ENCODE results near the gene WNT9A.
"Not testable (repeated sequence)": the region's sequence is repeated elsewhere in the genome, so short reads cannot be mapped to it uniquely, and the experiment has no call there.

The WNT9A gene

DNA sequence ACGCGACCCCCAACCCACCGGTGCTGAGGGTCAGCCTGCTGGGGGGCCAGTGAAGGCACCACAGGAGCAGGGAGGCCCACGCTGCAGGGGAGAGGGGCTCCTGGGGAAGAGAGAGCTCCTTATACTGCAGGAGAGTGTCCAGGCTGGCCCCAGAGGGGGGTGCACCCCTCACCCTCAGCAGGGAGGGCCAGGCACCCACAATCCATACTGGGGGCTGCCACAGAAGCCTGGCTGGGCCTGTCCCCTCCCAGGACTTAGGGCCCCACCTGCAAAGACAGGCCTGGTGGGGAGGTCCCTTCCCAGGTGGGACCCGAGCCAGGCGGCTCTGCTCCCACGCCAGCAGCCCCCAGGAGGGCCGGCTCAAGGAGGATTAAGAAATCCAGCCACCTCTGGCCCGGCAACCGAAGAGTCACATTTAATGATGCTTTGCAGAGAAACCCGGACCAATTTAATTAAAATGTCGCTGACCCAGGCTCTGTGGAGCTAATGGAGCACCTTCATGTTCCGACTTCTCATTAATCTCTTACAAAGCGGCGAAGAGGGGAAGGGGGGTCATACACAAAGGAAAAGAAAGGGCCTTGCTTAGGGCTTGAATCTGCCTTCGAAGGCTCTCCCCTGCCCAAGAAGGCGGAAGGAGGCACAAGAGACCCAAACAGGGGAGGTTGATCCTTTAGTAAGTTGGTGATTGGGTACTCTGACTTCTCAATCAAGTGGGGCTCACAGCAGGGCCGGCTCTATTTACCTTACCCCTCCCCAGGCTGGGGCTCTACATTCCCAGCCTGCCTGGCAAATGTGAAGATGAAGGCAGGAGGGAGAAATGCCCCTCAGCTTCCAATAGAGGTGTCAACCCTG, 25.0 kb downstream of the WNT9A start:
- no peak for DNase-seq

DNA sequence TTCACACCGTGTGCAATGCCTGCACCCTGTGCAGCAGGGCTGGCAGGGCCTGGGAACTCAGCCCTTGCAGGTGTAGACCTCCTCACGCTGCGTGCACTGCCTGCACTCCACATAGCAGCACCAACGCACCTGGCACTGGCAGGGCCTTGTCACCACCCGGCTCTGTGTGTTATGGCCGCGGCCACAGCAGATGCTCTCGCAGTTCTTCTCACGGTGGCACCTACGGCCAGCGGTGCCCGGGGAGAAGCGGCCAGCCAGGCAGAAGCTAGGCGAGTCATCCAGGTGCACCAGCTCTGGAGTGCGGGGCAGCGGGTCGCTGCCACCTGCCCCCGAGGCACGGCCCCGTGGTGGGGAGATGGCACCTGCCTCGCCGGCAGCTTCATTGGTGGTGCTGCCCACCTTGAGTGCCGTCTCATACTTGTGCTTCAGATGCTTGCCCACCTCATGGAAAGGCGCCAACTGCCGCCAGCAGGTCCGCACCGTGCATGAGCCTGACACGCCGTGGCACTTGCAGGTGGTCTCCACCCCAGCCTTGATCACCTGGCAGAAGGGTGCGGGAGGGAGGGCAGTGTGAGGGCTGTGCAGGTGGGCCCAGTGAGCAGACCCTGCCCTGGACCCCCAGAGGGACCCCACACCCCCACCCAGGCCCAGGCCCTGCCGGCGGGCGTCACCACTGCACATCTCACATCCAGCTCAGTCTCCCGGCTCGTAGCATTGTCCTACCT, 26.1 kb downstream of the WNT9A start:
- no peak for DNase-seq

DNA sequence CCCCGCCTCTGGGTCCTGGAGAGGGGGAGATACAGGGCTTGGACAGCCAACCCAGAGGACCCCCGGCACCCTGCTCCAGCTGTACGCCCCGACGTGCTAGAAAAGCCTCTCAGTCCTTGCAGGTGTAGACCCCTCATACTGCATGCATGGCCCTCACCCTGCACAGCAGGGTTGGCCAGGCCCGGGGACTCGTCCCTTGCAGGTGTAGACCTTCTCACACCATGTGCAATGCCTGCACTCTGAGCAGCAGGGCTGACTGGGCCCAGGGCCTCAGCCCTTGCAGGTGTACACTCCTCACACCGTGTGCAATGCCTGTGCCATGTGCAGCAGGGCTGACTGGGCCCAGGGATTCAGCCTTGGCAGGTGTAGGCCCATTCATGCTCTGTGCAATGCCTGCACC, 26.8 kb downstream of the WNT9A start:
- no peak for DNase-seq

DNA sequence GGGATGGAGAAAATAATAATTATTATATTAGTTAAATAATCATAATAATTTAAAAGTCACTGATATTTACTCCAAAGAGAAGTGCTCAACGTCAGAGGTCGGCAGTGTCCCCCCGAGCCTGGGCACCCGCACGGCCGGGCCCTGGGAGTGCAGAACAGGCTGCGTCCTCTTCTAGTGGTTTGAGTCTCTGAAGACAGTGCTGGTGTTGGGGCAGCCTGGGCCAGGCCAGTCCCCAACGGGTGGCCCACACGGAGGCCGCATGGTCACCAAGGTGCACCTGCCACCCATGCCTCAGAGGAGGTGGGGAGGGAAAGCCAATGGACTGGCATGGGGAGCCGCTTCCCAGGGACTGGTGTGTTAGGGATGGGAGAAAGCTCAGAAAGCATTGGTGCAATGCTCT, 27.3 kb downstream of the WNT9A start:
- no peak for DNase-seq

DNA sequence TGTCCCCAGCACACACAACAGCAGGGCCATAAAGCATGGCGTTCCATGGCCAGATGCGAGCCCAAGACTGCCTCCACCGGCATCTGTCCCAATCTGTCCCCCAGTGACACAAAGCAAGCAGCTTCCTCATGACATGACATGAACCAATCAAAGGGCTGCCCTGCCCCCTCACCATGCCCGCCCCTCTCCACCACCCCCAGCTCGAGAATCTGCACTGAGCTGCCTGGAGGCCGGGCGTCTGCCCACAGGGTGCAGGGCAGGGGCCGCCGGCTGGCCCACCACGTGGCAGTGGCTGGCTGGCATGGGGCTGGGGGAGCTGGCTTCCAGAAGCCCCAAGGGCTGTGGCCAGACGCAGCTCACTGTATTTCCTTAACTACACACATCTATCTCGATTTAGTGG, 27.8 kb downstream of the WNT9A start:
- DNase-seq = no peak

DNA sequence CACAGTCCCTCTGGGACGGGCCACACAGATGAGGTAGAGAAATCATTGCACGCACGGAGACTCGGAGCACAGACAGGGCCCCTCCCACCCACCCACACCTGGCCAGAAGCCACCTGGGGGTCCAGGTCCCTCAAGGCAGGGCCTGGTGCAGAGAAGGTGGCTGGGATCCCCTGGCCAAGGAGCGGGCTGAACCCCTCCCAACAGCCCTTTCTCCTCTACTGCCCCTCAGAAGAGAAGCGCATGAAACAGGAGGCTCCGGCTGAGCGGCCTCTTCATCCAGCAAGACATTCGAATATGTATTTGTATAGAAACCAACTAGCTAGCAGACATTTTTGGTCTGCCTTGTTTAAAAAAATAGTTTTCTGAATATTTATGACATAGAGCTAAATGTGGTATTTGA, 29.0 kb downstream of the WNT9A start:
- no peak for DNase-seq

DNA sequence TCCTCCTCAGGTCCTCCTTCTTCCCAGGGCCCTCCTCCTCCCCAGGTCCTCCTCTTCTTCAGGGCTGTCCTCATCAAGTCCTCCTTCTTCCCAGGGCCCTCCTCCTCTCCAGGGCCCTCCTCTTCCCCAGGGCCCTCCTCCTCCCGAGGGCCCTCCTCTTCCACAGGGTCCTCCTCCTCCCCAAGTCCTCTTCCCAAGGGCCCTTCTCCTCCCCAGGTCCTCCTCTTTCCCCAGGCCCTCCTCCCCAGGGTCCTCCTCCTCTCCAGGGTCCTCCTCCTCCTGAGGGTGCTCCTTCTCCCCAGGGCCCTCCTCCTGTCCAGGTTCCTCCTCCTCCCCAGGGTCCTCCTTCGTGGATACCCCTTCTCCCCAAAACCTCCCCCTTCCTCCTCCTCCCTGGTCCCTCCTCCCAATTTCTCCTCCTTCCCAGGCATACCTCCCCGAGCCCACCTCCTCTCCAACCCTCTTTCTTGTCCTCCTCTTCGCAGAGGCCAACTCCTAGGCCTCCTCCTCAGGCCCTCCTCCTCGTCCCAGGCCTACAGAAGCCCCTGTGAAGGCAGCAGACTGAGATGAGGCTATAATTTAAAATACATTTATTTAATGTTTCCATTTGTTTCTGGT, 29.5 kb downstream of the WNT9A start:
- no peak for DNase-seq

DNA sequence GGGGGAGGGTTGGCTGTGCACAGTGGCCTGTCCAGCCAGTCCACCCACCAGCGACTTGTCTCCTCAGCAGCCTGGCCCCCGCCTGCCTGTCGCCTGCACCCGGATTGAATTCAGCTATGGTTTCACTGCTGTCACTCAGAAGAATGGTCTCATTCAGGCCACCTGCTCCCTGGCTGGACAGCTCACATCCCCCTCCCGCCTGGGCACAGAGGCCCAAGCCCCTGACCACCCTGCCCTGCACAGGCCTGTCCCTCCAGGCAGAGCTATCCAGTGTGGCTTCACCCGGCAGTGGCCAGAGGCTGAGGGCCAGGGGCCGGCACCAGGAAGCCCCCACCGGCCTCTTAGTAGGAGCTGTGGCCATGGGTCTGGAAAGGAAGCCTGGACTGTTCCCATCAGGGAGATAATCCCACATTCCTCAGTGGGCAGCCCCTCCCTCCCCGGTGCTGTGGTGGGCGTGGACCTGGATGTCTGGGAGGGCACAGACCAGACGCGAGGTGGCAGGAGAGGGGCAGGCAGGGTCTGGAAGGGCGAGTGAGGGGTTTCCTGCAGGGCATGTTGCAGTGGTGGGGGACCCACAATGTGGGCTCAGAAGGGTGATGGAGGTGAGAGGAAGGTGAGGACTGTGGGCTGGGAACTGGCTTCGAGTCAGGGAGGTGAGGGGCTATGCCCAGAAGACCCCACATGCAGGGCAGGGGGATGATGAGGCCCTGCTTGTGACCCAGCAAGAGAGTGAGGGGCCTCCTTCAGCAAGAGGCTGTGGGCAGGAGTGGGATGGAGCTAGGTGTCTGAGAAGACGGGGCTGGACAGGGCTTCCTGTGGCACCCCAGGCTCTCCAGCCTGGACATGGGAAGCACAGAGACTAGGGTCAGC, 30.4 kb downstream of the WNT9A start:
- DNase-seq = no peak

DNA sequence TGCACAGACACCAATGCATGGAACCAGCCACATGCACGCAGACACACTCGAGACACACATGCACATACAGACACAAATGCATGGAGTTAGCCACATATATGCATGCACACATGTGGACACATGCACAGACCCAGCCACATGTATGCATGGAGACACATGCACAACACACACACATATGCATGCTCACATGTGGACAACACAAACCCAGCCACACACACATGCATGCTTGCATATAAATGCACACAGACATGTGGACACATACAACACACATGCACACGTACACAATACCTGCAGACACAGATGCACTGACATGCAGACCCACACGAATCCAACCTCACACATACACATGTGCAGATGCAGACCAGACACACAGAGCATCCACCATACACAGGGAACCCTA, 31.1 kb downstream of the WNT9A start:
- no peak for DNase-seq

DNA sequence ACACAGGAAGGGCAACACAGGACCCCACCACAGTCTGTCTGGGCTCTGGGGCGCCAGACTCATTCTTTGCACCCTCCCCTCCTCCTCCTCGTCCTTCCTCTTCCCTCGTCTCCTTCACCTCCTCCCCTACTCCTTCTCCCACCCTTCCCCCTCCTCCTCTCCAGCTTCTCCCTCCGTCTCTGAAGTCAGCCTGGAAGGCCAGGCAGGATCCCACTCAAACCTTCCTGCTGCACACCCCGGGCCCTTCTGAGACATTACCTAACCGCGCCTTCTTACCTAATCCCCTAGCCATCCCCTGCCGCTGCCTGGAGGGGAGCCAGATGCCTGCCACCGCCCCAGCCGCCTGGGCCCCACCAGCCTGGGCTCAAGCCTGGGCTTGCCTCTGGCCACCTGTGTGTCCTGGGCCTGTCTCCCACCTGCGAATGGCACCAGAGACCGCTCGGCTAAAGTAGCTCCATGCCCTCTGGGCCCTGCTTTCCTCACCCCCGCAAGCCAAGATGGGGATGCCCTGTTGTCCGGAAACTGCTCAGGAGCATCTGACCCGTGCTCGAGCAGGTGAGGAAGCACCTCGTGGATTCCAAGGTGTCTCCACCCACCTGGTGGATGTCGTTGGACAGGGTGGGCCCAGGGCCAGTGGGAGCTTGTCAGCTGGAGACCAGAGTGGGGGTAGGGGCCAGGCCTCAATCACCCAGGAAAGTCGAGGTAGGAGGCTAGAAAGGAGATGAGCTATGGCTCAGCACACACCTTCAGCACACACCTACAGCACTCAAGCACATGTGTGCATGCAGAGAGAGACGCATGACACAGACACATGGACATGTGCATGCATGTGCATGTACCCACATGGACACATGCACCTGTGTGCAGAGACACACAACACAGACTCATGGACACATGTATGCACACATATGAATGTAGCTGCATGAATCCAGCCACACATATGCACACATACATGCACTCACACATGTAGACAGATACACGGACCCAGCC, 31.9 kb downstream of the WNT9A start:
- DNase-seq = no peak

DNA sequence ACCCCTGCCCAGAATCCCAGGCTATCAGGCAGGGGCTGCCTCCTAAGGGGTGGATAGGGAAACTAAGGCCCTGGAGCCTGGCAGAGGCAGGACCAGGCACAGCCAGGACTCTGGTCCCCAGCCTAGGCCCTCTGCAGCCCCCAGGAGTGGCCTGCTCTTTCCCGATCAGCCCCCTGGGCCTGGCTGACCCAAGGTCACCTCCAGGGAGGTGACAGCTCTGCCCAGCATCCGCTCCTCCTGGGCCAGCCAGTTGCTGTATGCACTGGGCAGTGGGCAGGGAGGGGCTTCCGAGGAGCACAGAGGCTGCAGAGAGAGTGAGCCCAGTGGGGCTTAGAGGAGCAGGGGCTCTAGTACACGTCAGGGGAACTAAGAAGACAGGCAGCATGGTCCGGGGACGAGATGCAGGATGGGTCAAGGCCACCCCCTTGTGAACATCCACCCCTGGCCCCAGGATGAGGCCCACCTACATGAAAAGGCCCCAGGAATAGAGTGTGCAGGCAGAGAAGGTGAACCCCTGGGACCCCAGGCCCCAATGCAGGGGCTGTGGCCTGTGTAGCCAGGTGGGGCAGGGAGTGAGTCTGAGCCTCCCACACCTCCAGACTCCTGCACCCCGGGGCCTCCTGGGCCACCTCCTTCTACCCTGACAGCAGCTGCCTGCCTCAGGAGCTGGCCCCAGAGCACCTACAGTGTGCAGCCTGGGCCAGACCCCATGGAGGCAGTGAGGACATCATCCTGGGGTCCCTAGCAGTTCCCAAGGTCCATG, 32.8 kb downstream of the WNT9A start:
- DNase-seq = no peak

DNA sequence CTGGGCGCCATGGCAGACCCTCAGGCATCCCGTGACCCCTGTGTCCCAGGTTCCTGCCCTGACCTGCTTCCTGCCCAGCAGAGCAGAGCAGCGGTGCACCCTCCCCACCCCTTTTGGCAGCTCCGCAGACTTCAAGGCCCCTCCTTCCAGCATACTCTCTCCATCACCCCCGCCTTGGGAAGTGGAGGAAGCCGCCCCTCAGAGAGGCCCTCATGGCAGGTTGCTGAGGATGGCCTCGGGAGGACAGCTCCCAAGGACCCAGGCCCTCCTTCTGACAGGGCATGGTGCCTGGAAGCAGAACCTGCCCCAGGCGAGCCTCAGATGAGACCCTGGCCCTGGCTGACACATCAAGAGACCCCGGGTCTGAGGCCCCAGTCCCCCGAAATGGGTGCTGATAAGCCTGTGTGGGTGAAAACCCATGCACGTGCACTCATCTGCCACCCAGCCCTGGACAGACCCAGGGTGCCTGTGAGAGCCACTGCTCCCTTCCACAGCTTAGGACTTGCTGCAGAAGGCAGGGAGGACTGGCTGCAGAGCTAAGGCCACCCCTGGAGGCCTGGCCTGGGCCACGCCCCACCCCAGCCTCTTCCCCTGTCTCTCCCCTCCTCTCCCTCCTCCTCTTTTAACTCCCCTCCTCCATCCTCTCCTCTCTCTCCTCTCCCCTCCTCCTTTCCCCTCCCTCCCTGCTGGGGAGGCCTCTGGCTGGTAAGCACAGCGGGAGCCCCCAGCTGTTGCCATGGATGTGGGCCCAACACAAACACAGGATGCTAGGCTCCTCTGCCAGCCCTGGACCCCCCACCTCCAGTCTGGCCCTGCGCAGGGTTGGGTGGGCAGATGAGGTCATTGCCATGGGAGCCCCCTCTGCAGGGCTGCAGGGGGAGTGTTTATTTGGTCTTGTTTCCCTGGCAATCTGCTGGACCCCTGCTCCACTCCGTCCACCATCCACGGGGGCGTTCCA, 33.7 kb downstream of the WNT9A start:
- DNase-seq = no peak

DNA sequence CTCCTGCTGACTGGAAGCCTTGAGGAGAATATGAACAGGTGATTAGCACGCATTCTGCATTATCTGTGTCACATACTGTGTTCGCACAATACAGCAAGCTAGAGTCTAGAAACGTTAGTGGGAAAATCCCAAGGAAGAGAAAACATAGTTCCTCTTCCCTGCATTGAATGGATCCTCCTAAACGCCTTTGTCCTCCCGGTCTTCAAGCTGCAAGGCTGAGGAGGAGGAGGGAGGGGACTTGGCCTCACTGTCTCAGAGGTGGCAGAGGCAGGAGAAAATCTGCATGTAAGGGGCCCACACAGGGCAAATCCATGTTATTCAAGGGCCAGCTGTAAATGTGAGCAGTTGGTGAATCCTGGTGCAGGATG, 34.4 kb downstream of the WNT9A start:
- DNase-seq = no peak

DNA sequence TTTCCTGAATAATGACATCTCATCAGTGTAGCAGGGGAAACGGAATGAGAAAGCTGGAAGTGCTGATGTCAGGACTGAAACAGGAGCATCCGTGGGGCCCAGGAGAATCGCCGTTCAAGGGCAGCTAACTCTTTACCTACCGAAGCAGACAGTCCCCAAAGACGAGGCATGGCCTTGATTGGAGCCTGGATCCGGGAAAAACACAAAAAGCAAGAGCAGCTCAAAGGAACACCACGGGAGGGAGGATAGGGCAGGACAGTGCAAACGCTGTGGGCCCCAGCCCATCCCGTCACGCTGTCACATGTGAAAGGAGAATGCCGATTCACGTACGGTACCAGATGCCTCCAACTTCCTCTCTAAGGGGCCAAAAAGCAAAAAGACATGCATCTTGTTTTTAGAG, 34.9 kb downstream of the WNT9A start:
- no peak for DNase-seq

DNA sequence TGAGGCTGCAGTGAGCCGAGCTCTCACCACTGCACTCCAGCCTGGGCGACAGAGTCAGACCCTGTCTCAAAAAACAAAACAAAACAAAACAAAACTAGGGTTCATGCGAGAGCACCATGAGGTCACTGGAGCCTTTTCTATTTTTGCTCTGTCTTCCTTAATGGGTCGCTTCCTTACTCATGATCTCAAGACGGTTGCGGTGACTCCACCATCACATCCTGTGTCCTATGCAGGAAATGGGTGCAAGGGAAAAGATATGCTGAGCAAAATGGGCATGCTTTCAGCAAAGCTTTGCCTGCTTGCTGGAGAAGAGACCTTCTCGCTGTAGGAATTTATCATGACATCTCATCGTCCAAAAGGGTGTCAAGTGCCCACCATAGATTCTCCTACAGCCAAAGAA, 36.4 kb downstream of the WNT9A start:
- DNase-seq = no peak

DNA sequence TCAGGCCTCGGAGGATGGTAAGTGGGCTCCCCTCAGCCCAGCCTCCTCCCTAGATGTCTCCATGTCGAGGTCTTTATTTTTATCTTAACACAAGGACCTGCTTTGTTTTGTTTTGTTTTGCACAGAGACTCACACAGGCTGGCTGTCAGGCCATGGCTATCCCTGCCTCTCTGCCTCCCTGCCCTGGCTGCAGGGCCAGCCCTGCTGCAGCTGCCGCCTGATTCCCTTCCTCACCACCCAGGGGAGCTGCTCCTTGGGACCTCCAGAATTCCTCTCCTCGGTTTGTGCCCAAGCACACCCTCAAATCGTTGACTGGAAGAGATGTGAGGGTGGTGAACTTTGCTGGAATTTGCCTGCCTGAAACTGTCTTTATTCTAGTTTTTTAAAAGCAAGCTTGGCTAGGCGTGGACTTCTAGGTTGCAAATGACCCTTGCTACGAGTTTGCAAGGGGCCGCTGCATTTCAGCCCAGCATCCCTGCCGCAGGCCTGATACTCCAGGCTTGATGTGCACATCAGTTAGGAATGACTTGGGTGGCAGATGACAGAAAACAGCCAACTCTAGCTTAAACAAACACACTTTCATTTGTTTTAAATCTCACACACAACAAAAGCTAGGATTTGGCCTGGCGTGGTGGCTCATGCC, 37.1 kb downstream of the WNT9A start:
- DNase-seq = no peak

DNA sequence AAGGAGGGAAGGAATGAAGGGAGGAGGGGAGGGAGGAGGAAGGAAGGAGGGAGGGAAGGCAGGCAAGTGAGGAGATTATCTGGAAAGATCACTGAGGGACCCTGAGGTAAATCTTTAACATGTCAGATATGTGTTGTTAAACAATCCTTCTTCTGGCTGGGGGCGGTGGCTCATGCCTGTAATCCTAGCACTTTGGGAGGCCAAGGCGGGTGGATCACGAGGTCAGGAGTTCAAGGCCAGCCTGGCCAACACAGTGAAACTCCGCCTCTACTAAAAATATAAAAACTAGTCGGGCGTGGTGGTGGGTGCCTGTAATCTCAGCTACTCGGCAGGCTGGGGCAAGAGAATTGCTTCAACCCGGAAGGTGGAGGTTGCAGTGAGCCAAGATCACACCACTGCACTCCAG, 37.8 kb downstream of the WNT9A start:
- DNase-seq = not testable (repeated sequence)

DNA sequence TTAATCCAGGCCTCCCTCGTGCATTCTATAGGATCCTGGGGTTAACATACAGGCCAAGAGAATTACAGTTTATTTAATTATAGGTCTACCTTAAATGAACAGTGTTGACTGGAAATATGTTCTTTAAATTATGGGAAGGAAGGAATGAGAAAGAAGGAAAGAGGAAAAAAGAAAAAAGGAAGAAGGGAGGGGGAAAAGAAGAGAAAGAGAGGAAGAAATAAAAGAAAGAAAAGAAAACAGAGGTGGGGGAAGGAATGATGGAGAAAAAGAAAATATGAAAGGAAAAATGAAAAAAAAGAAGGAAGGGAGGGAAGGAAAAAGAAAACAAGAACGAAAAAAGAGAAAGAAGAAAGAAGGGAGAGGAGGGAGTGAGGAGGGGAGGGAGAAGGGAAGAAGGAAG, 38.5 kb downstream of the WNT9A start:
- no peak for DNase-seq

DNA sequence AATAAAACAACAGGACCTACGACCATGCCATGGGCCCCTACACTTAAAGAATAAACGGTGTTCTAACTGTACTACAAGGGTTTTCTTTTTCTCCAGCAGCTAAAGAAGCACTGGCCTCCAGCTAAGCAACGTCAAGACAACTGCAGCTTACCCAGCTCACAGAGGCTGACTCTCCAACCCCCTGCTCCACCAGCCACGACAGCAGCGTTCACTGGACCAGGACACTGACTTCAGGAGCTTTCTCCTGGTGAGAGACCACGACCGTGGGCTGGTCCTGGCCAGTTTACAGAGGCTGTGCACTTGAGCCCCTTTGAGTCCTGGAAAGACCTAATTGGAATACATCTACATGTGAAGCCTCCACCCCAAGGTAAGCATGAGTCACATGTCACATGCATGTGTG, 39.4 kb downstream of the WNT9A start:
- DNase-seq = no peak

Measured in AML-193 (cell line).